Measurements from ENCODE around the gene ATP8A2.

GRCh38 chr13:25768376-25768775, 396.6 kb downstream of the ATP8A2 start:
- TF ChIP-seq PTRF (tag; IDR thresholded peaks at IDR 0.05), result no peak
- TF ChIP-seq, protein P1, sequence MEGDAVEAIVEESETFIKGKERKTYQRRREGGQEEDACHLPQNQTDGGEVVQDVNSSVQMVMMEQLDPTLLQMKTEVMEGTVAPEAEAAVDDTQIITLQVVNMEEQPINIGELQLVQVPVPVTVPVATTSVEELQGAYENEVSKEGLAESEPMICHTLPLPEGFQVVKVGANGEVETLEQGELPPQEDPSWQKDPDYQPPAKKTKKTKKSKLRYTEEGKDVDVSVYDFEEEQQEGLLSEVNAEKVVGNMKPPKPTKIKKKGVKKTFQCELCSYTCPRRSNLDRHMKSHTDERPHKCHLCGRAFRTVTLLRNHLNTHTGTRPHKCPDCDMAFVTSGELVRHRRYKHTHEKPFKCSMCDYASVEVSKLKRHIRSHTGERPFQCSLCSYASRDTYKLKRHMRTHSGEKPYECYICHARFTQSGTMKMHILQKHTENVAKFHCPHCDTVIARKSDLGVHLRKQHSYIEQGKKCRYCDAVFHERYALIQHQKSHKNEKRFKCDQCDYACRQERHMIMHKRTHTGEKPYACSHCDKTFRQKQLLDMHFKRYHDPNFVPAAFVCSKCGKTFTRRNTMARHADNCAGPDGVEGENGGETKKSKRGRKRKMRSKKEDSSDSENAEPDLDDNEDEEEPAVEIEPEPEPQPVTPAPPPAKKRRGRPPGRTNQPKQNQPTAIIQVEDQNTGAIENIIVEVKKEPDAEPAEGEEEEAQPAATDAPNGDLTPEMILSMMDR (IDR thresholded peaks at IDR 0.05 in 2 of 3, conservative IDR thresholded peaks at IDR 0.05 in 1 of 3; ENCODE audit: insufficient read depth in 2 of 3, low read depth in 1 of 3, low read length in 3 of 3), result no peak
- no peak for TF ChIP-seq DPF2 (IDR thresholded peaks at IDR 0.05)
- TF ChIP-seq HLTF (IDR thresholded peaks at IDR 0.05), result no peak
- no peak for TF ChIP-seq DNMT1 (IDR thresholded peaks at IDR 0.05)
- no peak for TF ChIP-seq SIN3A (IDR thresholded peaks at IDR 0.05; ENCODE audit: borderline replicate concordance in 2 of 2, control insufficient read depth in 1 of 2, low read depth in 2 of 2, low read length in 2 of 2)
- no peak for TF ChIP-seq EP300 (IDR thresholded peaks at IDR 0.05; ENCODE audit: low read length)

Measured in K562 (cell line).